IMR-90 (cell line): ENCODE results near the gene GSTP1. TPM values are rescaled to one million over a fixed set of nuclear protein-coding genes. Genes with fewer than 3 reads are reported as not detected.

Source experiments
- ATAC-seq: fragments of 200-7000 bp; cut with Tn5 transposase; 2 replicates; pipeline ENCODE4 v1.9.1; 2020; ENCODE audit warnings: low read depth, mild to moderate bottlenecking, moderate library complexity
- BruUV-seq: library from RNA; stranded (reverse); fragments of 400-500 nt; replicated peaks from 2 replicates; lab custom pipeline; 2021; lab: Mats Ljungman, UMichigan
- CTCF ChIA-PET: fragments of 300-600 bp; formaldehyde crosslinking; extraction: SDS; loops from one replicate; lab custom pipeline; 2021; ENCODE audit warnings: antibody characterized with exemption; lab: Yijun Ruan, JAX
- POLR2A ChIA-PET: fragments of 300-600 bp; sonication (Branson Sonifier 250); formaldehyde crosslinking; loops from one replicate; lab custom pipeline; 2022; ENCODE audit warnings: antibody characterized with exemption; ENCODE audit not compliant: unreplicated experiment; lab: Charles Lee
- DNase-seq: peaks from one replicate; pipeline ENCODE4 v3.0.0; 2013
- H2AFZ ChIP-seq: replicated peaks from 2 replicates; pipeline ENCODE3; 2013; ENCODE audit warnings: low read length, mild to moderate bottlenecking; ENCODE audit not compliant: poor library complexity
- H2AK5ac ChIP-seq: 2 replicates; pipeline ENCODE4 v1.6.1; 2013; ENCODE audit warnings: low read depth, low read length, inconsistent platforms
- H2AK9ac ChIP-seq: replicated peaks from 2 replicates; pipeline ENCODE3; 2013; ENCODE audit warnings: mild to moderate bottlenecking, low read depth, low read length, moderate library complexity; ENCODE audit not compliant: poor library complexity
- H2BK120ac ChIP-seq: 2 replicates; pipeline ENCODE4 v1.6.1; 2013; ENCODE audit warnings: low read depth, low read length, inconsistent platforms
- H2BK15ac ChIP-seq: 3 replicates; pipeline ENCODE4 v1.6.1; 2013; ENCODE audit warnings: low read depth, low read length, inconsistent platforms
- H2BK20ac ChIP-seq: 2 replicates; pipeline ENCODE4 v1.6.1; 2013; ENCODE audit warnings: low read depth, mild to moderate bottlenecking, inconsistent platforms, low read length, moderate library complexity
- H2BK5ac ChIP-seq: 2 replicates; pipeline ENCODE4 v1.6.1; 2013; ENCODE audit warnings: mild to moderate bottlenecking, low read depth, low read length, inconsistent platforms; ENCODE audit not compliant: poor library complexity, severe bottlenecking
- H3K14ac ChIP-seq: replicated peaks from 2 replicates; pipeline ENCODE4 v1.6.1; 2013; ENCODE audit warnings: low read depth, low read length, inconsistent platforms
- H3K18ac ChIP-seq: 2 replicates; pipeline ENCODE4 v1.6.1; 2013; ENCODE audit warnings: low read depth, low read length, control low read depth
- H3K23ac ChIP-seq: 2 replicates; pipeline ENCODE4 v1.6.1; 2013; ENCODE audit warnings: low read depth, low read length, inconsistent platforms
- H3K27ac ChIP-seq: 2 replicates; pipeline ENCODE4 v1.5.1; 2013; ENCODE audit warnings: mild to moderate bottlenecking, control low read depth, low read length; ENCODE audit not compliant: insufficient read depth
- H3K27me3 ChIP-seq: 2 replicates; pipeline ENCODE4 v1.6.1; 2013; ENCODE audit warnings: low read length; ENCODE audit not compliant: control insufficient read depth, insufficient read depth
- H3K36me3 ChIP-seq: 2 replicates; pipeline ENCODE4 v1.6.1; 2013; ENCODE audit warnings: low read length, mixed read lengths; ENCODE audit not compliant: control insufficient read depth, insufficient read depth
- H3K4ac ChIP-seq: 2 replicates; pipeline ENCODE4 v1.6.1; 2013; ENCODE audit warnings: low read depth, low read length, inconsistent platforms
- H3K4me1 ChIP-seq: 2 replicates; pipeline ENCODE4 v1.6.1; 2013; ENCODE audit warnings: low read length, mixed read lengths; ENCODE audit not compliant: control insufficient read depth, insufficient read depth
- H3K4me2 ChIP-seq: 2 replicates; pipeline ENCODE4 v1.6.1; 2013; ENCODE audit warnings: low read depth, mild to moderate bottlenecking, control low read depth, low read length, moderate library complexity
- H3K4me3 ChIP-seq: 2 replicates; pipeline ENCODE4 v1.5.1; 2013; ENCODE audit warnings: low read depth, mild to moderate bottlenecking, control low read depth, low read length, moderate library complexity; ENCODE audit not compliant: insufficient read depth
- H3K56ac ChIP-seq: 2 replicates; pipeline ENCODE4 v1.6.1; 2013; ENCODE audit warnings: low read length, inconsistent platforms; ENCODE audit not compliant: insufficient read depth; ENCODE audit errors: extremely low read depth
- H3K79me1 ChIP-seq, 2 experiments: 2 replicates each; pipeline ENCODE4 v1.6.1; 2013; ENCODE audit warnings: low read length in 2 of 2, inconsistent platforms in 1 of 2, low read depth in 1 of 2
- H3K9ac ChIP-seq: 2 replicates; pipeline ENCODE4 v1.6.1; 2013; ENCODE audit warnings: low read depth, low read length, control low read depth
- H3K9me1 ChIP-seq: 2 replicates; pipeline ENCODE4 v1.6.1; 2013; ENCODE audit warnings: low read length, inconsistent platforms; ENCODE audit not compliant: insufficient read depth
- H3K9me3 ChIP-seq: 2 replicates; pipeline ENCODE4 v1.6.1; 2013; ENCODE audit warnings: low read length; ENCODE audit not compliant: control insufficient read depth, insufficient read depth
- H4K20me1 ChIP-seq: 2 replicates; pipeline ENCODE4 v1.6.1; 2013; ENCODE audit warnings: low read length, inconsistent platforms; ENCODE audit not compliant: insufficient read depth
- H4K5ac ChIP-seq: 2 replicates; pipeline ENCODE4 v1.6.1; 2013; ENCODE audit warnings: mild to moderate bottlenecking, low read depth, low read length, control low read depth
- H4K8ac ChIP-seq, 2 experiments: 2 replicates each; pipeline ENCODE4 v1.6.1; 2013; ENCODE audit warnings: low read depth in 2 of 2, low read length in 2 of 2, control low read depth in 1 of 2, inconsistent platforms in 1 of 2
- H4K91ac ChIP-seq: 2 replicates; pipeline ENCODE4 v1.6.1; 2013; ENCODE audit warnings: low read depth, low read length, inconsistent platforms; ENCODE audit not compliant: insufficient read depth
- CTCF ChIP-seq: conservative IDR thresholded peaks from 2 replicates; pipeline ENCODE4 v1.5.1; 2012; ENCODE audit warnings: mild to moderate bottlenecking, low read depth, low read length, improper control_type of control experiment
- MAFK ChIP-seq: IDR thresholded peaks from 2 replicates; pipeline ENCODE4 v1.6.1; 2012; ENCODE audit warnings: low read depth, low read length, improper control_type of control experiment
- MAZ ChIP-seq: IDR thresholded peaks from 2 replicates; pipeline ENCODE4 v1.6.1; 2012; ENCODE audit warnings: low read depth, mild to moderate bottlenecking, low read length, improper control_type of control experiment, moderate library complexity, borderline replicate concordance
- RCOR1 ChIP-seq: IDR thresholded peaks from 2 replicates; pipeline ENCODE4 v1.6.1; 2012; ENCODE audit warnings: mild to moderate bottlenecking, low read length, improper control_type of control experiment; ENCODE audit not compliant: insufficient replicate concordance
- RFX5 ChIP-seq: IDR thresholded peaks from 2 replicates; pipeline ENCODE4 v1.8.0; 2012; ENCODE audit warnings: low read depth, mild to moderate bottlenecking, low read length, moderate library complexity
- WGBS, 2 experiments: methylation state at CpG; one replicate each; pipeline versions ENCODE4 v1.1.5 to v1.1.7; 2013; ENCODE audit warnings: missing lambda C conversion rate in 2 of 2; ENCODE audit not compliant: insufficient read length in 1 of 2; ENCODE audit errors: extremely low coverage in 2 of 2; 5-methylcytosine and 5-hydroxymethylcytosine counted together
- dilution Hi-C: fragments of 300-500 bp; cut with HindIII; formaldehyde crosslinking; loops from one replicate; pipeline ENCODE4 v1.14.3; 2018; ENCODE audit warnings: low sequenced_read_pairs; ENCODE audit not compliant: unreplicated experiment
- in situ Hi-C: fragments of 300-500 bp; cut with MboI; formaldehyde crosslinking; loops from 3 replicates; pipeline ENCODE4 v1.14.3; 2019; ENCODE audit warnings: low sequenced_read_pairs, inconsistent platforms, mixed read lengths
- intact Hi-C: fragments of 100-400 bp; cut with micrococcal nuclease; formaldehyde crosslinking; loops from 2 replicates; pipeline ENCODE4 v1.10.0; 2022
- polyA plus RNA-seq, 3 experiments: library from polyadenylated mRNA; depleted of rRNA; stranded (reverse); fragments of >200 nt; gene quantifications; 2 replicates each; pipeline ENCODE4 v1.2.3, GENCODE V29; 2012; ENCODE audit warnings: low replicate concordance in 1 of 3
- total RNA-seq: library from RNA; depleted of rRNA; stranded (reverse); fragments of >200 nt; gene quantifications from 2 replicates; pipeline ENCODE4 v1.2.3, GENCODE V29; 2012
- TF ChIP-seq, protein P1 (sequence below): fragments of 150-350 bp; IDR thresholded peaks from 2 replicates; pipeline ENCODE4 v1.6.1; 2017; ENCODE audit warnings: mild to moderate bottlenecking, antibody characterized with exemption, low read length, low read depth

Gene GSTP1
- total and polyA plus RNA-seq, 2 of the 4 experiments (the other 2 are of a cell fraction): 947 to 1,539 TPM

- no peaks in the 10 kb centered on the region for H4K20me1 ChIP-seq
- CTCF ChIA-PET: no interaction called here
- no peak overlapping the region for H4K91ac ChIP-seq
- no peak overlapping the region for H2BK20ac ChIP-seq
- H3K9me3 ChIP-seq: no peaks in the 10 kb centered on the region
- H2BK120ac ChIP-seq: no peak overlapping the region
- H2BK15ac ChIP-seq: no peak overlapping the region
- H3K4me2 ChIP-seq: no peak overlapping the region
- no peak overlapping the region for H4K5ac ChIP-seq
- no peak overlapping the region for H3K4me3 ChIP-seq
- no peak overlapping the region for H2AK5ac ChIP-seq
- dilution Hi-C loops: no loop called here
- H2BK5ac ChIP-seq: no peak overlapping the region
- peaks cover 4% of the 10 kb centered on the region; the same call in 1 of the 2 replicates for H3K9me1 ChIP-seq
- no peak overlapping the region for H3K9ac ChIP-seq
- H2AK9ac ChIP-seq: no peak overlapping the region
- H3K14ac ChIP-seq: no peak overlapping the region
- H3K56ac ChIP-seq: no peak overlapping the region
- TF ChIP-seq CTCF: no peak
- no peak for TF ChIP-seq RFX5
- no peak for TF ChIP-seq RCOR1
- no peak for TF ChIP-seq MAFK
- no peak for TF ChIP-seq MAZ
- TF ChIP-seq, protein P1, sequence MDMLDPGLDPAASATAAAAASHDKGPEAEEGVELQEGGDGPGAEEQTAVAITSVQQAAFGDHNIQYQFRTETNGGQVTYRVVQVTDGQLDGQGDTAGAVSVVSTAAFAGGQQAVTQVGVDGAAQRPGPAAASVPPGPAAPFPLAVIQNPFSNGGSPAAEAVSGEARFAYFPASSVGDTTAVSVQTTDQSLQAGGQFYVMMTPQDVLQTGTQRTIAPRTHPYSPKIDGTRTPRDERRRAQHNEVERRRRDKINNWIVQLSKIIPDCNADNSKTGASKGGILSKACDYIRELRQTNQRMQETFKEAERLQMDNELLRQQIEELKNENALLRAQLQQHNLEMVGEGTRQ: no peak
- peak overlapping the region; percentile 43 for H2AFZ ChIP-seq
- H3K23ac ChIP-seq: no peak overlapping the region
- intact Hi-C loops: no loop called here
- in situ Hi-C loops: no loop called here
- no TSS peak for BruUV-seq
- H4K8ac ChIP-seq: no peak overlapping the region
- H3K4ac ChIP-seq: no peak overlapping the region
- no peaks in the 10 kb centered on the region for H3K36me3 ChIP-seq
- H3K79me1 ChIP-seq: no peaks in the 10 kb centered on the region
- no peak overlapping the region for H3K18ac ChIP-seq
- H3K27me3 ChIP-seq: peaks cover 5% of the 10 kb centered on the region; the same call in 1 of the 2 replicates
- POLR2A ChIA-PET: no interaction called here
- no peak for ATAC-seq
- DNase-seq: no peak
- WGBS, 2 experiments: 96% methylated on average over 4 of the region's 12 CpGs; no CpG with 5 or more reads in 1 of the 2 experiments
- H3K4me1 ChIP-seq: 0 out of 2 replicates have a peak, but pooled peaks cover 3% of the 10 kb centered on the region
- no peak overlapping the region for H3K27ac ChIP-seq
Measured at GRCh38 chr11:67632175-67632981, 48.8 kb downstream of the GSTP1 start.
